ENCODE data around the gene MST1.

MST1 gene

GRCh38 chr3:49641921-49642707, 47.2 kb downstream of the MST1 start:
- no peaks in the 10 kb centered on the region for H3K36me3 Mint-ChIP-seq (ENCODE audit: low read depth)
- no peaks in the 10 kb centered on the region for H3K27me3 Mint-ChIP-seq (ENCODE audit: low read depth)
- H3K4me3 Mint-ChIP-seq, result no peak overlapping the region

DNA sequence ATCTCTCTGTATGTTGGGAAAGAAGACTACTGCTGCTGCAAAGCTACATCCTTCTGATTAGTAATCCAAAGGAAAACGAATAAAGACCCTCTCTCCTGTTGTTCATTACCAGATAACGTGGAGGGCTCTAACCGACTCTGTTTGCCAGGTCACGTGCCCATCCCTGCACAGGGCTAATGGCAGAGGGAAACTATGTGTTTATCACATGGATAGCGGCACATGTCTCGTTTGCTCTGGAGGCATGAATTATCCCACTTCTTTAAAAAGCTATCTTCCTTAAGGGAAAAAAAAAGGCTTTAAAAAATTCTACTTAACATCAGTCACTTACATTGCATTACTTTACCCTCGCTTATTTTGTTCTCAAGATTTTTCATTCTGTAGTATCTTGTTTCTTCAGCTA, 48.0 kb downstream of the MST1 start:
- no peaks in the 10 kb centered on the region for H3K36me3 Mint-ChIP-seq (ENCODE audit: low read depth)
- TF ChIP-seq CTCF (IDR thresholded peaks at IDR 0.05; ENCODE audit: unreplicated experiment in 3 of 3), result no peak
- no peak overlapping the region for H3K27ac Mint-ChIP-seq
- no peaks in the 10 kb centered on the region for H3K27me3 Mint-ChIP-seq (ENCODE audit: low read depth)
- H3K9me3 Mint-ChIP-seq, result no peaks in the 10 kb centered on the region
- no peaks in the 10 kb centered on the region for H3K4me1 Mint-ChIP-seq
- no peak overlapping the region for H3K4me3 Mint-ChIP-seq

More at GRCh38 chr3:49641921-49642707, 47.2 kb downstream of the MST1 start:
- H3K9me3 Mint-ChIP-seq, result no peaks in the 10 kb centered on the region
- no peak overlapping the region for H3K27ac Mint-ChIP-seq
- TF ChIP-seq CTCF (IDR thresholded peaks at IDR 0.05; ENCODE audit: unreplicated experiment in 3 of 3), result no peak
- no peaks in the 10 kb centered on the region for H3K4me1 Mint-ChIP-seq

DNA sequence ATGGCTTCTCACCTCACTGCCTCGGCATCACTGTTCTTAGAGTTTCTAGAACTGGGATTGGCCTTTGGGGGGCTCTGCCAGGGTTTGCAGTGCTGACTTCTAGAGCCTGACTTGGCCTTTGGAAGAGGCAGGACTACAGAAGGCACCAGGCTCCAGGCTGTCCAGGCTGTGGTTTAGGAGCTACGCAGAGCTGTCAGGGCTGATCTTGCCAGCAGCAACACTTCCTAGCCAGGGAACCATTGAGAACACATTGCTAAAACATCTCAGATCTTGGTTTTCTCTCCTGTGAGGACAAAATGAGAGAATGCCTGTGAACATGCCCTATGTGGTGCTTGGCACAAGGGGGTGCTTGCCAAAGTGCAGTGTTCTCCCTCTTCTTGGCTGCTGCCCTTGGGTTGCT, 49.7 kb downstream of the MST1 start:
- H3K36me3 Mint-ChIP-seq (ENCODE audit: low read depth), result no peaks in the 10 kb centered on the region
- H3K27me3 Mint-ChIP-seq (ENCODE audit: low read depth), result peaks cover 4% of the 10 kb centered on the region
- no peaks in the 10 kb centered on the region for H3K4me1 Mint-ChIP-seq
- no peak overlapping the region for H3K4me3 Mint-ChIP-seq
- no peaks in the 10 kb centered on the region for H3K9me3 Mint-ChIP-seq
- no peak overlapping the region for H3K27ac Mint-ChIP-seq
- TF ChIP-seq CTCF (IDR thresholded peaks at IDR 0.05; ENCODE audit: unreplicated experiment in 3 of 3), result no peak

DNA sequence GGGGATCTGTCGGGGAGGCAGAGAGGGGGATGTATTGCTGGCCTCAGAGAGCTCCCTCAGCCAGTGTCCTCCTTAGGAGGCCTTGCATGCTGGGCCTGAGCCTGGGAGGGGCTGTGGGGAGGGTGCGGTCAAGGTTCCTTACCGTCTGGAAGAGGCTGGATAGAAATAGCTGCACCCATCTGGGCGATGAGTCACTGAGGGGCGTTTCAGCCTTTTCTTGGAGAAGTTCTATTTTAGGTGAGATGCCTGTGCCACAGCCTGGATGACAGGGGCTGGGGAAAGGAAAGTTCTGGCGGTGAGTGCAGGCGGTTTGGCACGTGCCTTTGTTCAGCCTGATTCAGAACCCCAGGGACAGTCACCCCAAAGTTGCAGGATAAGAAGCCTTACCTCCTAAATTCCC, 50.8 kb downstream of the MST1 start:
- Mint-ChIP-seq H3K36me3 (ENCODE audit: low read depth) (no peaks in the 10 kb centered on the region), H3K4me1 (no peaks in the 10 kb centered on the region), H3K27me3 (ENCODE audit: low read depth) (peaks cover 4% of the 10 kb centered on the region), H3K4me3 (no peak overlapping the region), H3K9me3 (no peaks in the 10 kb centered on the region), H3K27ac (no peak overlapping the region)
- TF ChIP-seq CTCF (IDR thresholded peaks at IDR 0.05; ENCODE audit: unreplicated experiment in 3 of 3), result no peak

- peaks cover under 1% of the 10 kb centered on the region for H3K9me3 Mint-ChIP-seq
- no peak overlapping the region for H3K4me3 Mint-ChIP-seq
- H3K36me3 Mint-ChIP-seq (ENCODE audit: low read depth), result no peaks in the 10 kb centered on the region
- TF ChIP-seq CTCF (IDR thresholded peaks at IDR 0.05; ENCODE audit: unreplicated experiment in 3 of 3), result no peak
- H3K27me3 Mint-ChIP-seq (ENCODE audit: low read depth), result peaks cover 4% of the 10 kb centered on the region
- no peaks in the 10 kb centered on the region for H3K4me1 Mint-ChIP-seq
- no peak overlapping the region for H3K27ac Mint-ChIP-seq
These were observed 52.2 kb downstream of the MST1 start for GRCh38 chr3:49636883-49637609.

All from nephron (organoid).